Prostate gland (tissue), 2 donors: ENCODE results near the gene TRABD. TPM values are rescaled to one million over a fixed set of nuclear protein-coding genes. Genes with fewer than 3 reads are reported as not detected.

Source experiments
- DNase-seq: peaks from one replicate; pipeline ENCODE4 v3.0.0-alpha.2; 2019; ENCODE audit warnings: low spot score
- H3K27ac ChIP-seq, 2 donors: fragments of 200-600 bp; sonication (generic); 2 replicates each; pipeline ENCODE4 v1.5.1; 2017 to 2019
- H3K27me3 ChIP-seq: fragments of 200-600 bp; sonication (generic); replicated peaks from 2 replicates; pipeline ENCODE4 v1.5.1; 2019; ENCODE audit not compliant: insufficient read depth
- H3K36me3 ChIP-seq, 2 donors: fragments of 200-600 bp; sonication (generic); 1 replicate in 1 of 2; 2 replicates in 1 of 2; pipeline versions ENCODE4 v1.5.1 to v1.8.1; 2017 to 2019
- H3K4me1 ChIP-seq: fragments of 200-600 bp; sonication (generic); replicated peaks from 2 replicates; pipeline ENCODE4 v1.5.1; 2019
- H3K4me3 ChIP-seq, 2 donors: fragments of 200-600 bp; sonication (generic); 2 replicates each; pipeline ENCODE4 v1.5.1; 2017 to 2019
- H3K9me3 ChIP-seq: fragments of 200-600 bp; sonication (generic); 2 replicates; pipeline ENCODE4 v1.5.1; 2017
- CTCF ChIP-seq, 4 experiments: fragments of 200-600 bp in 2 of 4; fragments of 450-650 bp in 2 of 4; sonication (generic) in 2 of 4; IDR thresholded peaks; 1 replicate in 3 of 4; 2 replicates in 1 of 4; pipeline ENCODE4 v1.5.1; 2016 to 2019; ENCODE audit warnings: antibody characterized with exemption in 4 of 4, mild to moderate bottlenecking in 2 of 4, moderate library complexity in 2 of 4
- POLR2A ChIP-seq: fragments of 450-650 bp; IDR thresholded peaks from one replicate; pipeline ENCODE4 v1.6.1; 2016; ENCODE audit warnings: antibody characterized with exemption, mild to moderate bottlenecking
- POLR2AphosphoS5 ChIP-seq: sonication (generic); formaldehyde crosslinking; IDR thresholded peaks from one replicate; pipeline ENCODE4 v1.6.1; 2017; ENCODE audit warnings: antibody characterized with exemption
- WGBS: methylation state at CpG from one replicate; pipeline ENCODE4 v1.1.5; 2018; 5-methylcytosine and 5-hydroxymethylcytosine counted together
- intact Hi-C: fragments of 100-400 bp; cut with DNase I; formaldehyde crosslinking; loops from one replicate; pipeline ENCODE4 v1.14.2; 2022
- total RNA-seq, 2 donors: library from RNA; depleted of rRNA; stranded (reverse); fragments of >200 nt; gene quantifications; one replicate each; pipeline ENCODE4 v1.1.0, GENCODE V29; 2016

TRABD gene
- total RNA-seq, 2 donors from 2014 or later: 39.1 to 43.1 TPM

- intact Hi-C loops: no loop called here
- H3K36me3 ChIP-seq: no peaks in the 10 kb centered on the region
- H3K9me3 ChIP-seq: no peaks in the 10 kb centered on the region
- DNase-seq: no peak
- no peak for TF ChIP-seq CTCF (IDR thresholded peaks at IDR 0.05)
- TF ChIP-seq POLR2A: no peak
- no peak for TF ChIP-seq POLR2AphosphoS5
- H3K27ac ChIP-seq: no peak overlapping the region
- no peaks in the 10 kb centered on the region for H3K27me3 ChIP-seq
- 96% methylated on average over 76 of the region's 76 CpGs for WGBS
- H3K4me3 ChIP-seq: no peak overlapping the region
- no peaks in the 10 kb centered on the region for H3K4me1 ChIP-seq
Measured at GRCh38 chr22:50176850-50177536, 8.7 kb upstream of the TRABD start.

GRCh38 chr22:50177537-50178470 lies 7.9 kb upstream of the TRABD start:
- intact Hi-C loops: no loop called here
- Histone ChIP-seq H3K27ac (no peak overlapping the region), H3K4me1 (no peaks in the 10 kb centered on the region), H3K4me3 (no peak overlapping the region), H3K27me3 (no peaks in the 10 kb centered on the region), H3K9me3 (no peaks in the 10 kb centered on the region), H3K36me3 (no peaks in the 10 kb centered on the region)
- TF ChIP-seq CTCF (IDR thresholded peaks at IDR 0.05) (no peak), POLR2AphosphoS5 (no peak), POLR2A (no peak)
- no peak for DNase-seq
- WGBS: 79% methylated on average over 78 of the region's 98 CpGs

- WGBS: 68% methylated on average over 20 of the region's 22 CpGs
- no peak overlapping the region for H3K4me3 ChIP-seq
- H3K36me3 ChIP-seq: no peaks in the 10 kb centered on the region
- H3K9me3 ChIP-seq: no peaks in the 10 kb centered on the region
- TF ChIP-seq POLR2AphosphoS5 (no peak), CTCF (IDR thresholded peaks at IDR 0.05) (no peak), POLR2A (no peak)
- intact Hi-C loops: no loop called here
- no peaks in the 10 kb centered on the region for H3K27me3 ChIP-seq
- H3K27ac ChIP-seq: no peak overlapping the region
- DNase-seq: no peak
- no peaks in the 10 kb centered on the region for H3K4me1 ChIP-seq
Measured at GRCh38 chr22:50178471-50178864, 7.2 kb upstream of the TRABD start.

DNA sequence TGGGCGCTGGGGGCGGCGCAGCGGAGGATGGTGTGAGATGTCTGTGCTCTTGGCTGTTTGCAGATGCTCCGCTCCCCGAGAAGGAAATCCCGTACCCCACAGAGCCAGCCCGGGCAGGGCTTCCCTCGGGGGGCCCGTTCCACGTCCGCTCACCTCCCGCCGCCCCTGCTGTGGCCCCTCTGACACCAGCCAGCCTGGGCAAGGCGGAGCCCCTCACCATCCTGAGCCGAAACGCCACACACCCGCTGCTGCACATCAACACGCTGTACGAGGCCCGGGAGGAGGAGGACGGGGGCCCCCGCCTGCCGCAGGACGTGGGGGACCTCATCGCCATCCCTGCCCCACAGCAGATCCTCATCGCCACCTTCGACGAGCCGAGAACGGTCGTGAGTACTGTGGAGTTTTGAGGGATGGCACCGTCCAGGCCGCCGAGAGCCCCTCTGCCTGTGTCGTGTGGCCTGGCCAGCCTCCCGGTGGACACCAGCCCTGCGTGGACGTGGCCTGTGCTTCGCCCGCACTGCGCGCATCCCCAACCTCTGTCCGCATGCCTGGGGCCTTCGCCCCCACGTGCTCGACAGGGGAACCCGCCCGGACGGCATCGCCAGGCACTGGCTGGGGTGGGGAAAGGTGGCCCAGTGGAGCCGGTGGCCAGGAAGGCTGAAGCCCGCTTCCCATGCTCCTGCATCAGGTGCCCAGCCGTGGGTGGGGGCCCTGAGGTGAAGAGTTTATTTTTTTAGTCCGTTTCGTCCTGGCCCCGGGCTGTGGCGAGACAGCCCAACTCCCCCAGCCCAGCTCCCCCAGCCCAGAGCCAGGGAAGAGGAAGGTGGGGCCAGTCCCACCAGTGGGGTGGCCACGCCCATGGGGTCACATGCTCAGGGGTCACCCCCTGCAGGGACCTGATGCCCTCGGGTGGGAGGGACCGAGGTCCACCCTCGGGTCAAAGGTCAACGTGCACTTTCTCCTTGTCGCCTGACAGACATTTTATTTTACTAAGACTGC lies 6.5 kb upstream of the TRABD start:
- no peak overlapping the region for H3K4me3 ChIP-seq

More for the DNA sequence above, 6.5 kb upstream of the TRABD start:
- WGBS: 85% methylated on average over 58 of the region's 64 CpGs
- H3K9me3 ChIP-seq: no peaks in the 10 kb centered on the region
- H3K36me3 ChIP-seq: no peaks in the 10 kb centered on the region
- peaks cover 6% of the 10 kb centered on the region for H3K4me1 ChIP-seq
- TF ChIP-seq CTCF (IDR thresholded peaks at IDR 0.05) (no peak), POLR2A (no peak), POLR2AphosphoS5 (no peak)
- no peak overlapping the region for H3K27ac ChIP-seq
- no peak for DNase-seq
- no peaks in the 10 kb centered on the region for H3K27me3 ChIP-seq
- intact Hi-C loops: no loop called here
